ENCODE results near the gene DGKB.

DNA sequence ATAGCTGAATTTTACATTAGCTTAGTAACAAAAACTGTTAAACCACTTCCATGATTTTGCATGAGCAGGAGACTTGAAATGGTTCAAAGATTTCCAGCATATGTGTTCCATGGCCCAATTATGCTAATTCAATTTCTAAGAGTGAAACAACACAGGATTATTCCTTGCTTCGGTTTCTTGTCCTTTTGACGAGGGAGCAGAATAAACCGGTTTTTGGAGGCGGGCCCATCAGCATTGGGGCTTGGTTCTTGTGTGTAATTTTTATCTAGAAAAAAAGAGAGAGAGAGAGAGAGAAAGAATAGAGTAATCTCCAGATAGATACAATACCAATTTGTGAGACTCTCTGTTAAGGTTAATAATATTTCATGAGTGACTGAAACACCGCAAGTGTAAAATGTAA is 753.6 kb downstream of the DGKB start:
- TF ChIP-seq, protein P1, sequence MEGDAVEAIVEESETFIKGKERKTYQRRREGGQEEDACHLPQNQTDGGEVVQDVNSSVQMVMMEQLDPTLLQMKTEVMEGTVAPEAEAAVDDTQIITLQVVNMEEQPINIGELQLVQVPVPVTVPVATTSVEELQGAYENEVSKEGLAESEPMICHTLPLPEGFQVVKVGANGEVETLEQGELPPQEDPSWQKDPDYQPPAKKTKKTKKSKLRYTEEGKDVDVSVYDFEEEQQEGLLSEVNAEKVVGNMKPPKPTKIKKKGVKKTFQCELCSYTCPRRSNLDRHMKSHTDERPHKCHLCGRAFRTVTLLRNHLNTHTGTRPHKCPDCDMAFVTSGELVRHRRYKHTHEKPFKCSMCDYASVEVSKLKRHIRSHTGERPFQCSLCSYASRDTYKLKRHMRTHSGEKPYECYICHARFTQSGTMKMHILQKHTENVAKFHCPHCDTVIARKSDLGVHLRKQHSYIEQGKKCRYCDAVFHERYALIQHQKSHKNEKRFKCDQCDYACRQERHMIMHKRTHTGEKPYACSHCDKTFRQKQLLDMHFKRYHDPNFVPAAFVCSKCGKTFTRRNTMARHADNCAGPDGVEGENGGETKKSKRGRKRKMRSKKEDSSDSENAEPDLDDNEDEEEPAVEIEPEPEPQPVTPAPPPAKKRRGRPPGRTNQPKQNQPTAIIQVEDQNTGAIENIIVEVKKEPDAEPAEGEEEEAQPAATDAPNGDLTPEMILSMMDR (conservative IDR thresholded peaks at IDR 0.05 in 1 of 2, IDR thresholded peaks at IDR 0.05 in 1 of 2; ENCODE audit: extremely low read depth in 1 of 2, insufficient read depth in 1 of 2, low read depth in 1 of 2, low read length in 2 of 2) = no peak
- TF ChIP-seq EZH2 (IDR thresholded peaks at IDR 0.05; ENCODE audit: borderline replicate concordance, low read length) = no peak

Measured in mammary epithelial cell (primary cell).